Glutamatergic neuron (in vitro differentiated cells): ENCODE measurements around the gene SLC7A7. TPM values are rescaled to one million over a fixed set of nuclear protein-coding genes. Genes with fewer than 3 reads are reported as not detected.
"Not testable (repeated sequence)": the region's sequence is repeated elsewhere in the genome, so short reads cannot be mapped to it uniquely, and the experiment has no call there.

ENCODE experiments used
- DNase-seq: peaks from one replicate; pipeline ENCODE4 v3.0.0; 2022
- H3K27ac Mint-ChIP-seq: one replicate; pipeline ENCODE4 v1.8.0; 2020; ENCODE audit warnings: mild to moderate bottlenecking, mixed read lengths, inconsistent platforms; ENCODE audit not compliant: unreplicated experiment
- H3K27me3 Mint-ChIP-seq: one replicate; pipeline ENCODE4 v1.8.0; 2020; ENCODE audit warnings: mild to moderate bottlenecking, moderate library complexity, mixed read lengths, inconsistent platforms; ENCODE audit not compliant: unreplicated experiment
- H3K36me3 Mint-ChIP-seq: one replicate; pipeline ENCODE4 v1.8.0; 2020; ENCODE audit warnings: mild to moderate bottlenecking, mixed read lengths, inconsistent platforms; ENCODE audit not compliant: unreplicated experiment
- H3K4me1 Mint-ChIP-seq: one replicate; pipeline ENCODE4 v1.8.0; 2020; ENCODE audit warnings: mild to moderate bottlenecking, low read depth, mixed read lengths, inconsistent platforms; ENCODE audit not compliant: unreplicated experiment
- H3K4me3 Mint-ChIP-seq: one replicate; pipeline ENCODE4 v1.8.0; 2020; ENCODE audit warnings: mild to moderate bottlenecking, mixed read lengths, inconsistent platforms; ENCODE audit not compliant: unreplicated experiment
- H3K9me3 Mint-ChIP-seq: one replicate; pipeline ENCODE4 v1.8.0; 2020; ENCODE audit warnings: mild to moderate bottlenecking, moderate library complexity, mixed read lengths, inconsistent platforms; ENCODE audit not compliant: unreplicated experiment
- CTCF ChIP-seq: fragments of 200-600 bp; sonication (generic); IDR thresholded peaks from one replicate; pipeline ENCODE4 v1.5.0; 2021; ENCODE audit not compliant: partially characterized antibody, unreplicated experiment
- long read RNA-seq: library from polyadenylated mRNA; unstranded; transcript quantifications from one replicate; pipeline ENCODE4 v2.0.0, GENCODE V29; 2020; ENCODE audit not compliant: unreplicated experiment
- total RNA-seq: library from RNA; stranded (reverse); fragmentation: NEBNext Ultra II Directional; extraction: Animal tissue kit (Norgen Biotek cat#: 25700); gene quantifications from one replicate; pipeline ENCODE4 v1.2.1, GENCODE V29; 2021; ENCODE audit not compliant: unreplicated experiment

SLC7A7 gene
- total RNA-seq: 1.7 TPM
- long read RNA-seq: 0 reads

DNA sequence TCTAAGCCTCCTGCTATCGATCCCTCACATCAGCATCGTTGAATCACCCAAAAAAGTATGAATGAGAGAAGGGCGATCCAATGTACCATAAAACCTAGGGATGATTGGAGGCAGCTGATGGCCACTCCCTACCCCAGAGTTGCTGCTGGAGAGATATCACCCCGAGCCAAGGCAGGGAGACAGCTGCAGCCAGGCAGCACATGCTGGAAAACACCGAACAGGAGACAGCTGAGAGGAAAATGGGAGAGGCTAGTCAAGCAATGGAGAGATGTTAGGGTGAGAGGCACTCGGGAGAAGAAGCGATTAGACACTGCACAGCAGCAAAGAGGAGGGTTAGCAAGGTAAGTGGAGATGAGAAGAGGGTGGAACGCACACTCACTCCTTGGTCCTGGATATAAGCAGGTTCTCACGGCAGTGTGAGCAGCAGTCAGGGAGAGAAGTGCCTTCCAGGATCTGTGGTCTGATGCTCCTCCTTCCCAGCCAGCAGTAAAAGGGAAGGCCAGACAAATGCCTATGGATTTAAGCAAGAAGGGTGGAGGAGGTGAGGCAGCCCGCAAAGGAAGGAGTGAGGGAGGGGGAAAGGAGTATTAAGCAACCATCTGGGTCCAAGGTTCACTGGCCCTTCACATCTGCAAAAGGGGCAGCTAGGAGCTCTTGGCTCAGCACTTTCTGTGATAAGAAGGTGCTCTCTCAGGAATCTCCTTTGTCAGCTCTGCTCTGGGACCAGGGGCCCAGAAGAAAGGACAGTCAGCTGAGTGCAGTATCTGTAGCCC is at the start of gene SLC7A7:
TSS of gene SLC7A7 (minus strand) at position 495 of the 773 bp plus-strand sequence. CDS start 2,037 bp downstream, outside the sequence.
- Mint-ChIP-seq H3K36me3 (no peaks in the 10 kb centered on the region), H3K4me3 (peak within 1 kb of the TSS; percentile 21), H3K9me3 (peaks cover 2% of the 10 kb centered on the region), H3K27ac (peak within 1 kb of the TSS; percentile 15), H3K27me3 (no peaks in the 10 kb centered on the region), H3K4me1 (peaks cover 13% of the 10 kb centered on the region)
- no peak for TF ChIP-seq CTCF
- peak; percentile 23 for DNase-seq

GRCh38 chr14:22864979-22865378 is 49.7 kb upstream of the SLC7A7 start:
- DNase-seq: no peak
- H3K27ac Mint-ChIP-seq: no peak overlapping the region
- H3K36me3 Mint-ChIP-seq: no peaks in the 10 kb centered on the region
- H3K4me3 Mint-ChIP-seq: no peak overlapping the region
- no peaks in the 10 kb centered on the region for H3K4me1 Mint-ChIP-seq
- TF ChIP-seq CTCF: no peak
- H3K9me3 Mint-ChIP-seq: peaks cover 2% of the 10 kb centered on the region
- H3K27me3 Mint-ChIP-seq: no peaks in the 10 kb centered on the region

- no peak overlapping the region for H3K27ac Mint-ChIP-seq
- peaks cover 2% of the 10 kb centered on the region for H3K9me3 Mint-ChIP-seq
- no peak for DNase-seq
- no peak overlapping the region for H3K4me3 Mint-ChIP-seq
- H3K36me3 Mint-ChIP-seq: no peaks in the 10 kb centered on the region
- no peaks in the 10 kb centered on the region for H3K27me3 Mint-ChIP-seq
- H3K4me1 Mint-ChIP-seq: no peaks in the 10 kb centered on the region
- TF ChIP-seq CTCF: no peak
Measured at GRCh38 chr14:22861651-22862050, 46.4 kb upstream of the SLC7A7 start.

DNA sequence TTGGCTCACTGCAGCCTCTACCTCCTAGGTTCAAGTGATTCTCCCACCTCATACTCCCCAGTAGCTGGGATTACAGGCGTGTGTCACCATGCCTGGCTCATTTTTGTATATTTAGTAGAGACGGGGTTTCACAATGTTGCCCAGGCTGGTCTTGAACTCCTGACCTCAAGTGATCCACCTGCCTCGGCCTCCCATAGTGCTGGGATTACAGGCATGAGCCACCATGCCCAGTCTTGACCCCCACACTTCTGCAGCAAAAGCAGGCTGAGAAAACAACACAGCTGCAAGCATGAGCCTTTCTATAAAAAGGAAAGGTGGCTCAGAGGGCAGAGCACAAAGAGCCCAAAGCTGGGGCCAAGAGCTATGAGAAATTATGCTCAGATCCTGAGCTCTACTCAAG is 45.1 kb upstream of the SLC7A7 start:
- H3K4me3 Mint-ChIP-seq, H3K27me3 Mint-ChIP-seq, H3K27ac Mint-ChIP-seq, H3K4me1 Mint-ChIP-seq, H3K9me3 Mint-ChIP-seq, H3K36me3 Mint-ChIP-seq, DNase-seq: not testable (repeated sequence)

DNA sequence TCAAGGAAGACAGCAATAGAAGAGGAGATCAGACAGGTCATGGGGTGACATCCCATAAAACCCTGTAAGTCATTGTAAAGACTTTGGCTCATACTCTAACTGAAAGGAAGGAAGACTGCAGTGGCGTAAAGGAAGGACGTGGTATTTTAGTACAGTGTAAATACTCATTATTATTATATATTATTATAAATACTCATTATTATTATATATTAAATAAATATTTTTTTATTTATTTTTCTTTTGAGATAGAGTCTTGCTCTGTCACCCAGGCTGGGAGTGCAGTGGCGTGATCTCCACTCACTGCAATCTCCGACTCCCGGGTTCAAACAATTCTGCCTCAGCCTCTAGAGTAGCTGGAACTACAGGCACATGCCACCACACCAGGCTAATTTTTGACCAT is 41.2 kb upstream of the SLC7A7 start:
- no peak for TF ChIP-seq CTCF
- no peaks in the 10 kb centered on the region for H3K27me3 Mint-ChIP-seq
- no peaks in the 10 kb centered on the region for H3K4me1 Mint-ChIP-seq
- no peak overlapping the region for H3K4me3 Mint-ChIP-seq
- H3K9me3 Mint-ChIP-seq: peaks cover 2% of the 10 kb centered on the region
- H3K27ac Mint-ChIP-seq: no peak overlapping the region
- DNase-seq: no peak
- no peaks in the 10 kb centered on the region for H3K36me3 Mint-ChIP-seq
